SK-N-SH treated with all-trans-retinoic acid at 6 μM for 48 hours (cell line): ENCODE results near the gene DCAF5.

Experiments
- ATAC-seq: fragments of 200-7000 bp; cut with Tn5 transposase; 3 replicates; pipeline ENCODE4 v1.9.1; 2020; ENCODE audit warnings: mild to moderate bottlenecking, moderate library complexity
- BACH2 ChIP-seq: fragments of 250-450 bp; sonication (Bioruptor Pico); IDR thresholded peaks from 2 replicates; pipeline ENCODE4 v1.9.0; 2021; ENCODE audit warnings: mild to moderate bottlenecking, borderline replicate concordance
- ESRRG ChIP-seq: fragments of 250-450 bp; sonication (Bioruptor Pico); IDR thresholded peaks from 2 replicates; pipeline ENCODE4 v1.6.1; 2021; ENCODE audit warnings: mild to moderate bottlenecking
- GLIS3 ChIP-seq: fragments of 250-450 bp; sonication (Bioruptor Pico); IDR thresholded peaks from 2 replicates; pipeline ENCODE4 v1.5.0; 2020; ENCODE audit warnings: mild to moderate bottlenecking, moderate library complexity
- ISL1 ChIP-seq: fragments of 250-450 bp; sonication (Bioruptor Pico); IDR thresholded peaks from 2 replicates; pipeline ENCODE4 v2.1.2; 2022; ENCODE audit warnings: mild to moderate bottlenecking, moderate library complexity
- OSR1 ChIP-seq: fragments of 250-450 bp; sonication (Bioruptor Pico); IDR thresholded peaks from 2 replicates; pipeline ENCODE4 v1.8.0; 2022; ENCODE audit warnings: moderate library complexity, mild to moderate bottlenecking, inconsistent platforms
- PPARA ChIP-seq: fragments of 250-450 bp; sonication (Bioruptor Pico); IDR thresholded peaks from 2 replicates; pipeline ENCODE4 v1.5.0; 2020; ENCODE audit warnings: mild to moderate bottlenecking, borderline replicate concordance
- RARB ChIP-seq: fragments of 250-450 bp; sonication (Bioruptor Pico); IDR thresholded peaks from 2 replicates; pipeline ENCODE4 v1.8.0; 2021; ENCODE audit warnings: mild to moderate bottlenecking, moderate library complexity
- SNAI2 ChIP-seq: fragments of 250-450 bp; sonication (Bioruptor Pico); IDR thresholded peaks from 2 replicates; pipeline ENCODE4 v1.5.0; 2020; ENCODE audit warnings: mild to moderate bottlenecking, moderate library complexity
- TCF4 ChIP-seq: fragments of 250-450 bp; sonication (Bioruptor Pico); IDR thresholded peaks from 2 replicates; pipeline ENCODE4 v1.8.0; 2021; ENCODE audit warnings: mild to moderate bottlenecking, moderate library complexity, borderline replicate concordance
- TOX ChIP-seq: fragments of 250-450 bp; sonication (Bioruptor Pico); IDR thresholded peaks from 2 replicates; pipeline ENCODE4 v1.8.0; 2021; ENCODE audit warnings: mild to moderate bottlenecking, moderate library complexity, borderline replicate concordance
- ZC3H10 ChIP-seq: fragments of 250-450 bp; sonication (Bioruptor Pico); IDR thresholded peaks from 2 replicates; pipeline ENCODE4 v1.5.1; 2021; ENCODE audit warnings: mild to moderate bottlenecking, moderate library complexity
- ZFP3 ChIP-seq: fragments of 250-450 bp; sonication (Bioruptor Pico); IDR thresholded peaks from 2 replicates; pipeline ENCODE4 v1.5.0; 2020; ENCODE audit warnings: mild to moderate bottlenecking, moderate library complexity
- ZFP30 ChIP-seq: fragments of 450-650 bp; formaldehyde crosslinking; IDR thresholded peaks from 2 replicates; pipeline ENCODE4 v1.5.0; 2022; ENCODE audit warnings: mild to moderate bottlenecking, moderate library complexity
- ZNF565 ChIP-seq: fragments of 450-650 bp; formaldehyde crosslinking; conservative IDR thresholded peaks from 2 replicates; pipeline ENCODE4 v1.5.0; 2020; ENCODE audit warnings: low read depth, mild to moderate bottlenecking, moderate library complexity
- ZNF70 ChIP-seq: fragments of 450-650 bp; formaldehyde crosslinking; IDR thresholded peaks from 2 replicates; pipeline ENCODE4 v1.5.0; 2020; ENCODE audit warnings: mild to moderate bottlenecking, moderate library complexity
- ZNF8 ChIP-seq: fragments of 450-650 bp; formaldehyde crosslinking; IDR thresholded peaks from 2 replicates; pipeline ENCODE4 v1.5.0; 2020; ENCODE audit warnings: mild to moderate bottlenecking, moderate library complexity
- TF ChIP-seq, protein P1 (sequence below): fragments of 250-450 bp; sonication (Bioruptor Pico); IDR thresholded peaks from 2 replicates; pipeline ENCODE4 v1.5.1; 2020; ENCODE audit warnings: low read depth, mild to moderate bottlenecking, moderate library complexity
- TF ChIP-seq, protein P2 (sequence below): fragments of 250-450 bp; sonication (Bioruptor Pico); IDR thresholded peaks from 2 replicates; pipeline ENCODE4 v1.5.1; 2021; ENCODE audit warnings: mild to moderate bottlenecking, moderate library complexity
- TF ChIP-seq, protein P3 (sequence below): fragments of 250-450 bp; sonication (Bioruptor Pico); IDR thresholded peaks from 2 replicates; pipeline ENCODE4 v1.8.0; 2020; ENCODE audit warnings: mild to moderate bottlenecking, moderate library complexity, borderline replicate concordance
- TF ChIP-seq, protein P4 (sequence below): fragments of 250-450 bp; sonication (Bioruptor Pico); IDR thresholded peaks from 2 replicates; pipeline ENCODE4 v1.5.0; 2020; ENCODE audit warnings: mild to moderate bottlenecking, moderate library complexity

The DCAF5 gene

DNA sequence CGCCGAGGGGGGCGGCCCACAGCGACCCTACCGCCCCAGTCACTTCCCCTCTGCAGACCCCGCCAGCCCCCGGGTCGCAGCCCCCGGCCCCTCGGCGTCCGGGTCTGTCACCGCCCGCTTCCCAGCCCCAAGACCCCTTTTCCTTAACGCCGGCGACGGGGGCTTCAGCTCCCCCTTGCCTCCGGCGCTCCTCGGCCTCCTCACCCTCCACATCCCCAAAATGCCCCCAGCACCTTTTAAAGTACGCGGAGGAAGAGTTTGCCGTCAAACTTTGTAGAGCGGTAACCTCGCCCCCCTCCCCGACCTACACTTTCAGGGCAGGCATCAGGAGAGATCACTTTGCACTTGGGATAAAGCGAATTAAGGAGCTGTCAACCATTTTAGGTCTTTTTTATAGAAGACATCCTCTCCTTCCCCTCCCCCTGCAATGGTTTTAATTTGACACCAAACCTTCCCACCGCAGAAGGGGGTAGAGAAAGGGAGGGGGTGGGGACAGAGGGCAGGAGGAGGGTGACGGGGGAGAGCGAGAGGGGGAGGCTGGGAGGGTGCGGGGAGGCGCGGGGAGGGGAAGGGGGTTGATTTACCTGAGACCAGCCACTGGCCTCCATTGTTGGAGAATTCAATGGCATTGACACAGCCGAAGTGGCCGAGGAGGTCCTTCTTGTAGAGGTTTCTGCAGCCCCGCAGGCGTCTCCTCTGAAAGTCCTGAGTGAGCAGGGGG, 578 bp downstream of the DCAF5 start:
- peak; percentile 13 for ATAC-seq
- TF ChIP-seq, protein P1, sequence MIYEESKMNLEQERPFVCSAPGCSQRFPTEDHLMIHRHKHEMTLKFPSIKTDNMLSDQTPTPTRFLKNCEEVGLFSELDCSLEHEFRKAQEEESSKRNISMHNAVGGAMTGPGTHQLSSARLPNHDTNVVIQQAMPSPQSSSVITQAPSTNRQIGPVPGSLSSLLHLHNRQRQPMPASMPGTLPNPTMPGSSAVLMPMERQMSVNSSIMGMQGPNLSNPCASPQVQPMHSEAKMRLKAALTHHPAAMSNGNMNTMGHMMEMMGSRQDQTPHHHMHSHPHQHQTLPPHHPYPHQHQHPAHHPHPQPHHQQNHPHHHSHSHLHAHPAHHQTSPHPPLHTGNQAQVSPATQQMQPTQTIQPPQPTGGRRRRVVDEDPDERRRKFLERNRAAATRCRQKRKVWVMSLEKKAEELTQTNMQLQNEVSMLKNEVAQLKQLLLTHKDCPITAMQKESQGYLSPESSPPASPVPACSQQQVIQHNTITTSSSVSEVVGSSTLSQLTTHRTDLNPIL (CRISPR knock-in tag) = no peak
- TF ChIP-seq ZNF8 (CRISPR knock-in tag) = no peak

DNA sequence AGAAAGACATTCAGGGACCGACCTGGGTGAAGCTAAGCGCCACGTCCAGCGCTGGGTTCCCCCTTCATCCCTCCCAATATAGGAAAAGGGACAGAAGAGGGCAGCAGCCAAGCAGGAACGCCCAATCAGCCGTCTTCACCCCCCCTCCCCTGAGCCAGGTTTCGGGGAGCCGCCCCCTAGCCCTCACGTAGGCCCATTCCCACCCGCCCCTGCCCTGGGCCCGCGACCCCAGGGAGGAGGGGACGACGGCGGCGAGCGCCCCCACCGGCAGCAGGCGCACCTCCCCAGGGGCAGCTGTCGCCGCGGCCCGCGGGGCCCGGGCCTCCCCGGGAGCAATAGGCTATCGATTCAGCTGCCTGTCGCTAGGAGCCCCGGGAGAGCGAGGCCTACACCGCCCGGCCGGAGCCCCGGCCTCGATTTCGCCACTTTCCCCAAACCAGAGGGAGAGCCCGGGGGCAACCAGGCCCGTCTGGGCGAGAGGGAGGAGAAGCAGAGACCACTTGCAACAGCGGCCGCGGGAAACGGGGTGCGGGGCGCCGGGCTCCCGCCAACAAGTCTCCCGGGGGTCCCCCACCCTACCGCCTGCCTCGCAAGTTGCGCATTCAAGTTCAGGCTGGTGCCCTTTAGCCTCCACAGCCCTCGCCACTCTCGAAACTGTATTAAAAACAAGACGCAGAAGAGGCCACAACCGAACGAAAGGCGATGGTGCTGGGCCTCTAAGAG, 1.3 kb downstream of the DCAF5 start:
- TF ChIP-seq, protein P2, sequence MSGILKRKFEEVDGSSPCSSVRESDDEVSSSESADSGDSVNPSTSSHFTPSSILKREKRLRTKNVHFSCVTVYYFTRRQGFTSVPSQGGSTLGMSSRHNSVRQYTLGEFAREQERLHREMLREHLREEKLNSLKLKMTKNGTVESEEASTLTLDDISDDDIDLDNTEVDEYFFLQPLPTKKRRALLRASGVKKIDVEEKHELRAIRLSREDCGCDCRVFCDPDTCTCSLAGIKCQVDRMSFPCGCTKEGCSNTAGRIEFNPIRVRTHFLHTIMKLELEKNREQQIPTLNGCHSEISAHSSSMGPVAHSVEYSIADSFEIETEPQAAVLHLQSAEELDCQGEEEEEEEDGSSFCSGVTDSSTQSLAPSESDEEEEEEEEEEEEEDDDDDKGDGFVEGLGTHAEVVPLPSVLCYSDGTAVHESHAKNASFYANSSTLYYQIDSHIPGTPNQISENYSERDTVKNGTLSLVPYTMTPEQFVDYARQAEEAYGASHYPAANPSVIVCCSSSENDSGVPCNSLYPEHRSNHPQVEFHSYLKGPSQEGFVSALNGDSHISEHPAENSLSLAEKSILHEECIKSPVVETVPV (CRISPR knock-in tag) = no peak
- 0 out of 2 replicates have a peak, but pooled peaks have one; percentile 17 for TF ChIP-seq ZNF8 (CRISPR knock-in tag)
- ATAC-seq = peak; percentile 81

DNA sequence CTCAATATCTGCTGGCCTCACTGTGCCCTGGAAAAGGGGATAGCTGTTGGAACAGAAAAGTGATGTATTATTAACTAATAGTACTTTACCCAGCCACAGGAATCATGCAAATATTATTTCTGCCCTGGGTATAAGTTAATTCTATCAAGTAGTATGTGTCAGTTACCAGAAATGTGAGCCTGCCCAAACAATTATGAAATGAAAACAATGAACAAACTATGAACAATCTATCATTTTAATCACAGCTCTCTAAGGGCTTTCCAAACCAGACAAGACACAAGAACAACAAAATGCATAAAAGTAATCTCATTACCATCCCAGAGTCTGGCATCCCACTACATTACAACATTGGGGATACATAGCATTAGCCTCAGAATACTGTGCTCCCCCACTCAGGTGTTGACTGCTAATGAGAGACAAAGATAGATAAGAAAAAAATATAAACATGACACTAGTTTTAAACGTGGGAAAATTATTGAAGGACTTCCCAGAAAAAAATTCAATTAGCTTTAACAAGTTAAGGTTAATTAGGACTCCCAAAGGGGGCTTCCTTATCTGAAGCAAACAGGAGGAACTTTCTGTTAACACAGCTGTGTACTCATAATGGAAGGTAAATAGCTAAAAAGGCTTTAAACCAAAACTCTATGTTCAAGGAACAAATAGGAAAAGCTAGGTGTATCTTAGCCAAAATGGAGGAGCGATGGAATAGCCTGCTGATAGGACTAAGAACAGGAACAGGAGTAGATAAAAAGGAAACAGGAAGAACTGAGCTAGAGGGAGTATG, 3.3 kb downstream of the DCAF5 start:
- peak; percentile 43 for TF ChIP-seq ISL1 (CRISPR knock-in tag)
- no peak for TF ChIP-seq PPARA (CRISPR knock-in tag)
- TF ChIP-seq, all 23 proteins: peak for 1
- ATAC-seq = no peak

DNA sequence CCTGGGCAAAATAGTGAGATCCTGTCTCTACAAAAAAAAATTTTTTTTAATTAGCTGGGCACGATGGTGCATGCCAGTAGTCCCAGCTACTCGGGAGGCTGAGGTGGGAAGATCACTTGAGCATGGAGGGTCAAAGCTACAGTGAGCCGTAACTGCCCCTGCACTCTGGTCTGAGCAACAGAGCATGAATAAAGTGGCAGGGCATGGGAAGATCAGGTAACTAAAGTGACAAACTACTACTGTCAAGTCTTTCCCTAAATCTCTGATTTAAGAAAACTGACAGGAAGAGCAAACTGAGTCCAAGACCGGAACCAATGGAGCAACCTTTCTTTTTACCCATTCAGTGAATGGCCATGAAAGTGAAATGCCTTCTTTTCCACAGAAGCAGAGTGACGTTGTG, 10.8 kb downstream of the DCAF5 start:
- no peak for TF ChIP-seq ZFP3 (CRISPR knock-in tag)
- no peak for TF ChIP-seq ZC3H10 (CRISPR knock-in tag)
- no peak for TF ChIP-seq SNAI2
- TF ChIP-seq, protein P3, sequence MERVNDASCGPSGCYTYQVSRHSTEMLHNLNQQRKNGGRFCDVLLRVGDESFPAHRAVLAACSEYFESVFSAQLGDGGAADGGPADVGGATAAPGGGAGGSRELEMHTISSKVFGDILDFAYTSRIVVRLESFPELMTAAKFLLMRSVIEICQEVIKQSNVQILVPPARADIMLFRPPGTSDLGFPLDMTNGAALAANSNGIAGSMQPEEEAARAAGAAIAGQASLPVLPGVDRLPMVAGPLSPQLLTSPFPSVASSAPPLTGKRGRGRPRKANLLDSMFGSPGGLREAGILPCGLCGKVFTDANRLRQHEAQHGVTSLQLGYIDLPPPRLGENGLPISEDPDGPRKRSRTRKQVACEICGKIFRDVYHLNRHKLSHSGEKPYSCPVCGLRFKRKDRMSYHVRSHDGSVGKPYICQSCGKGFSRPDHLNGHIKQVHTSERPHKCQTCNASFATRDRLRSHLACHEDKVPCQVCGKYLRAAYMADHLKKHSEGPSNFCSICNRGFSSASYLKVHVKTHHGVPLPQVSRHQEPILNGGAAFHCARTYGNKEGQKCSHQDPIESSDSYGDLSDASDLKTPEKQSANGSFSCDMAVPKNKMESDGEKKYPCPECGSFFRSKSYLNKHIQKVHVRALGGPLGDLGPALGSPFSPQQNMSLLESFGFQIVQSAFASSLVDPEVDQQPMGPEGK (CRISPR knock-in tag) = no peak
- TF ChIP-seq BACH2 (CRISPR knock-in tag) = no peak
- TF ChIP-seq, protein P1 (CRISPR knock-in tag) = no peak
- TF ChIP-seq ZFP30 = no peak
- TF ChIP-seq ESRRG (CRISPR knock-in tag) = no peak
- TF ChIP-seq ZNF565 (CRISPR knock-in tag) = no peak
- TF ChIP-seq ZNF8 (CRISPR knock-in tag) = no peak
- TF ChIP-seq, protein P4, sequence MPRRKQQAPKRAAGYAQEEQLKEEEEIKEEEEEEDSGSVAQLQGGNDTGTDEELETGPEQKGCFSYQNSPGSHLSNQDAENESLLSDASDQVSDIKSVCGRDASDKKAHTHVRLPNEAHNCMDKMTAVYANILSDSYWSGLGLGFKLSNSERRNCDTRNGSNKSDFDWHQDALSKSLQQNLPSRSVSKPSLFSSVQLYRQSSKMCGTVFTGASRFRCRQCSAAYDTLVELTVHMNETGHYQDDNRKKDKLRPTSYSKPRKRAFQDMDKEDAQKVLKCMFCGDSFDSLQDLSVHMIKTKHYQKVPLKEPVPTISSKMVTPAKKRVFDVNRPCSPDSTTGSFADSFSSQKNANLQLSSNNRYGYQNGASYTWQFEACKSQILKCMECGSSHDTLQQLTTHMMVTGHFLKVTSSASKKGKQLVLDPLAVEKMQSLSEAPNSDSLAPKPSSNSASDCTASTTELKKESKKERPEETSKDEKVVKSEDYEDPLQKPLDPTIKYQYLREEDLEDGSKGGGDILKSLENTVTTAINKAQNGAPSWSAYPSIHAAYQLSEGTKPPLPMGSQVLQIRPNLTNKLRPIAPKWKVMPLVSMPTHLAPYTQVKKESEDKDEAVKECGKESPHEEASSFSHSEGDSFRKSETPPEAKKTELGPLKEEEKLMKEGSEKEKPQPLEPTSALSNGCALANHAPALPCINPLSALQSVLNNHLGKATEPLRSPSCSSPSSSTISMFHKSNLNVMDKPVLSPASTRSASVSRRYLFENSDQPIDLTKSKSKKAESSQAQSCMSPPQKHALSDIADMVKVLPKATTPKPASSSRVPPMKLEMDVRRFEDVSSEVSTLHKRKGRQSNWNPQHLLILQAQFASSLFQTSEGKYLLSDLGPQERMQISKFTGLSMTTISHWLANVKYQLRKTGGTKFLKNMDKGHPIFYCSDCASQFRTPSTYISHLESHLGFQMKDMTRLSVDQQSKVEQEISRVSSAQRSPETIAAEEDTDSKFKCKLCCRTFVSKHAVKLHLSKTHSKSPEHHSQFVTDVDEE (CRISPR knock-in tag) = no peak
- no peak for TF ChIP-seq RARB
- no peak for TF ChIP-seq TOX
- TF ChIP-seq TCF4 (CRISPR knock-in tag) = no peak
- no peak for TF ChIP-seq GLIS3 (CRISPR knock-in tag)
- TF ChIP-seq OSR1 (CRISPR knock-in tag) = no peak
- TF ChIP-seq, protein P2 (CRISPR knock-in tag) = no peak
- TF ChIP-seq ZNF70 = no peak
- ATAC-seq = no peak
